OCI-LY1 (cell line): ENCODE measurements around the gene TMEM88.

Experiments
- H2AFZ ChIP-seq: fragments of 200-600 bp; sonication (generic), shearing (Covaris generic); 2 replicates; pipeline ENCODE4 v1.6.0; 2014; ENCODE audit warnings: antibody characterized with exemption, mild to moderate bottlenecking, low read length
- H3F3A ChIP-seq: fragments of 200-600 bp; sonication (generic), shearing (Covaris generic); 2 replicates; pipeline ENCODE4 v1.6.0; 2014; ENCODE audit warnings: mild to moderate bottlenecking, antibody characterized with exemption, low read length, moderate library complexity; ENCODE audit not compliant: insufficient read depth
- H3K27ac ChIP-seq: fragments of 200-600 bp; sonication (generic); 2 replicates; pipeline ENCODE4 v1.5.1; 2014; ENCODE audit warnings: low read length, mixed run types, mild to moderate bottlenecking, low read depth; ENCODE audit not compliant: poor library complexity, severe bottlenecking
- H3K27me3 ChIP-seq: fragments of 200-600 bp; sonication (generic); 2 replicates; pipeline ENCODE4 v1.6.0; 2014; ENCODE audit warnings: antibody characterized with exemption, mild to moderate bottlenecking, low read length, moderate library complexity; ENCODE audit not compliant: insufficient read depth
- H3K36me3 ChIP-seq: fragments of 200-600 bp; sonication (generic); 2 replicates; pipeline ENCODE4 v1.6.1; 2014; ENCODE audit warnings: mild to moderate bottlenecking, antibody characterized with exemption, low read length, moderate library complexity, mixed read lengths; ENCODE audit not compliant: insufficient read depth
- H3K4me1 ChIP-seq: fragments of 200-600 bp; sonication (generic); 2 replicates; pipeline ENCODE4 v1.5.1; 2014; ENCODE audit warnings: mild to moderate bottlenecking, low read length, moderate library complexity; ENCODE audit not compliant: insufficient read depth, severe bottlenecking
- H3K4me2 ChIP-seq: fragments of 200-600 bp; sonication (generic), shearing (Covaris generic); 2 replicates; pipeline ENCODE4 v1.6.1; 2014; ENCODE audit warnings: low read length
- H3K4me3 ChIP-seq: fragments of 200-600 bp; sonication (generic); 2 replicates; pipeline ENCODE4 v1.5.1; 2014; ENCODE audit warnings: low read length, low read depth, mild to moderate bottlenecking, mixed read lengths; ENCODE audit not compliant: poor library complexity, severe bottlenecking
- H3K79me2 ChIP-seq: fragments of 200-600 bp; shearing (Covaris generic); 2 replicates; pipeline ENCODE4 v1.6.1; 2016; ENCODE audit warnings: mixed run types, low read length, mixed read lengths; ENCODE audit not compliant: insufficient read depth
- H3K9ac ChIP-seq: fragments of 200-600 bp; sonication (generic), shearing (Covaris generic); 2 replicates; pipeline ENCODE4 v1.6.1; 2014; ENCODE audit warnings: mild to moderate bottlenecking, low read length, mixed read lengths
- H3K9me2 ChIP-seq: fragments of 200-600 bp; sonication (generic), shearing (Covaris generic); 2 replicates; pipeline ENCODE4 v1.6.1; 2014; ENCODE audit warnings: low read depth, mild to moderate bottlenecking, low read length, mixed read lengths
- H3K9me3 ChIP-seq: fragments of 200-600 bp; shearing (Covaris generic); 2 replicates; pipeline ENCODE4 v1.6.1; 2014; ENCODE audit warnings: low read length, mixed read lengths
- H4K20me1 ChIP-seq: fragments of 200-600 bp; sonication (generic), shearing (Covaris generic); 2 replicates; pipeline ENCODE4 v1.6.0; 2016; ENCODE audit warnings: mild to moderate bottlenecking, low read length; ENCODE audit not compliant: insufficient read depth
- CTCF ChIP-seq: fragments of 200-600 bp; sonication (generic), shearing (Covaris generic); IDR thresholded peaks from 2 replicates; pipeline ENCODE4 v1.5.1; 2017; ENCODE audit warnings: mild to moderate bottlenecking, antibody characterized with exemption, low read length, moderate library complexity, mixed read lengths
- EZH2 ChIP-seq: fragments of 200-600 bp; sonication (generic), shearing (Covaris generic); IDR thresholded peaks from 2 replicates; pipeline ENCODE4 v1.8.0; 2017; ENCODE audit warnings: borderline replicate concordance, mixed run types, mild to moderate bottlenecking, antibody characterized with exemption, low read length, moderate library complexity, mixed read lengths

TMEM88 gene

GRCh38 chr17:7883781-7884386 is 29.0 kb downstream of the TMEM88 start:
- Histone ChIP-seq H3K9me3 (no peaks in the 10 kb centered on the region), H3K4me2 (peak overlapping the region; percentile 85), H3K4me1 (peaks cover 66% of the 10 kb centered on the region), H3K4me3 (peak overlapping the region; percentile 60), H3K79me2 (peaks cover 21% of the 10 kb centered on the region), H3F3A (peaks cover 12% of the 10 kb centered on the region; the same call in 1 of the 2 replicates), H3K36me3 (peaks cover 22% of the 10 kb centered on the region; the same call in 1 of the 2 replicates), H2AFZ (no peak overlapping the region), H3K27me3 (no peaks in the 10 kb centered on the region), H4K20me1 (no peaks in the 10 kb centered on the region), H3K9me2 (no peaks in the 10 kb centered on the region), H3K9ac (peak overlapping the region; percentile 81), H3K27ac (peak overlapping the region; percentile 97)
- TF ChIP-seq CTCF (no peak), EZH2 (no peak)

- Histone ChIP-seq H3F3A (peaks cover 12% of the 10 kb centered on the region; the same call in 1 of the 2 replicates), H3K27ac (peak overlapping the region; percentile 97), H4K20me1 (no peaks in the 10 kb centered on the region), H3K9me2 (no peaks in the 10 kb centered on the region), H3K4me2 (no peak overlapping the region), H3K9ac (peak overlapping the region; percentile 98), H2AFZ (no peak overlapping the region), H3K36me3 (peaks cover 24% of the 10 kb centered on the region; the same call in 1 of the 2 replicates), H3K9me3 (no peaks in the 10 kb centered on the region), H3K4me3 (peak overlapping the region; percentile 98), H3K79me2 (peaks cover 21% of the 10 kb centered on the region), H3K27me3 (no peaks in the 10 kb centered on the region), H3K4me1 (peaks cover 65% of the 10 kb centered on the region)
- no peak for TF ChIP-seq EZH2
- TF ChIP-seq CTCF, result no peak
Measured at GRCh38 chr17:7884581-7885366, 29.9 kb downstream of the TMEM88 start.

GRCh38 chr17:7885367-7886226 is 30.7 kb downstream of the TMEM88 start:
- Histone ChIP-seq H3K36me3 (peaks cover 24% of the 10 kb centered on the region; the same call in 1 of the 2 replicates), H3K79me2 (peaks cover 21% of the 10 kb centered on the region), H3K27me3 (no peaks in the 10 kb centered on the region), H4K20me1 (no peaks in the 10 kb centered on the region), H2AFZ (no peak overlapping the region), H3K4me2 (peak overlapping the region; percentile 92), H3K4me1 (peaks cover 57% of the 10 kb centered on the region), H3K4me3 (peak overlapping the region; percentile 98), H3K9ac (peak overlapping the region; percentile 98), H3F3A (peaks cover 6% of the 10 kb centered on the region; the same call in 1 of the 2 replicates), H3K9me3 (no peaks in the 10 kb centered on the region), H3K27ac (peak overlapping the region; percentile 90), H3K9me2 (no peaks in the 10 kb centered on the region)
- TF ChIP-seq EZH2 (no peak), CTCF (no peak)
